ENCODE results near the gene ARID3A. TPM values are rescaled to one million over a fixed set of nuclear protein-coding genes. Genes with fewer than 3 reads are reported as not detected.

The ARID3A gene
- total and polyA plus RNA-seq, 2 of the 4 experiments (the other 2 are of a cell fraction), result 16.0 to 23.1 TPM

DNA sequence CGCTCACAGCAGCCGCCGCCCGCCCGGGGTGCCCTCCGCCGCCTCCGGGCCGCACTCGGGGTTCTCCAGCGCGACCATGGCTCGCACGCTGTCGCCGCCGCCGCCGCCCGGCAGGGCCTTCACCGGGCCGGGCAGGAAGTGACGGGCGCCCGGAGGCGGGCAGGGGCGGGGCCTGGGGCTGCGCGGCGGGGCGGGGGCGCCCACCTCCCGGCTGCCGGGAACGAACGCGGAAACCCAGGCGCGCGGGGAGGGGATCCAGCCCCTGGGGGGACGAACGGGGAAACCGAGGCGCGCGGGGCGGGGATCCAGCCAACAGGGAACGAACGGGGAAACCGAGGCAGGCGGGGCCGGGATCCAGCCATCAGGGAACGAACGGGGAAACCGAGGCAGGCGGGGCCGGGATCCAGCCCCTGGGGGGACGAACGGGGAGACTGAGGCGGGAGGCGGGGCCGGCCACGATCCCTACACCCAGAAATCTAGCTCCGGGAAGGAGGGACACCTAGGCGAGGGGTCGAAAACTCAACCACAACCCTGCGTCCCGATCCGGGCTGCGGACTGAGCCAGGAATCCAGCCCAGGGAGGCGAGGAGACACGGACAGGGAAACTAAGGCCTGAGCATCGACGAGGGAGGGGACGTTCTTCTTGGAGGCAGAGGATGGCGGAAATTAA, 12.6 kb upstream of the ARID3A start, which contains the start of gene R3HDM4 (continued):
- no peak for TF ChIP-seq FOS (IDR thresholded peaks at IDR 0.05; ENCODE audit: low read depth, low read length)
- no peak for TF ChIP-seq RAD21 (IDR thresholded peaks at IDR 0.05; ENCODE audit: low read length)

DNA sequence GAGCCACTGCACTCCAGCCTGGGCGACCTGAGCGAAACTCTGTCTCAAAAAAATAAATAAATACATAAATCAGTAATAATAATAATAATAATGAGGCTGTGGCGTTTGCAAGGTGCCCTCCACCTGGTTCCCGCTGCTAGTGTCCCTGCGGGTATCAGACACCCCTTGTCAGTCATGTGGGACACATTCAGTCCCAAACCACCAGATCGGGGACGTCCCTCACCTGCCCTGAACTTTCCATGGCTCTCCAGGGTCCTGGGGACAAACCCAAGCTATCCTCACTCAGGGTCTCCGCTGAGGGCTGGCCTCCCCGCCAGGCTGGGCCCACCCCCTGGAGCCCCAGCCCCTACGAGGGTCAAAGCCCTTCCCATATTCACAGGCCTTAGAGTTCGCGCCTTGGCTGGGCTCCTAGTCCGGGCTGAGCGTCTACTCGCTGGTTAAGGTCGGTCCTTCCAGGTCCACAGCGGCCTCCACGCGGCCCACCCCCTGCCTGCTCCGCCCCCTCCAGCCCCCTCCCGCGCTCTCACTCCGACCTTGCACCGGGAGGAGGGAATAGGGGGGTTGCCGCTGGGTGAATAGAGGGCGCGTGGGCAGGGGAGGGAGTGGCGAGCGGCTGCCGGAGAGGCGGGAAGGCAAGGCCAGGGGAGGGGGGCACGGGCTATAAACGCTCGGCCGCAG, 9.1 kb upstream of the ARID3A start:
- no peak for DNase-seq
- CTCF ChIA-PET, result interaction anchor here (1.4 kb wide), 1 partner anchor 146 kb away, joined by 4 read pairs; no protein-coding TSS in a partner anchor

More for the DNA sequence above, 9.1 kb upstream of the ARID3A start:
- no peak overlapping the region for H3K4me2 ChIP-seq (ENCODE audit: low read depth, low read length)
- no peak overlapping the region for H2BK5ac ChIP-seq (ENCODE audit: low read depth, low read length, poor library complexity, severe bottlenecking)
- H4K91ac ChIP-seq (ENCODE audit: insufficient read depth, low read depth, low read length), result no peak overlapping the region
- H3K9me3 ChIP-seq (ENCODE audit: control insufficient read depth, insufficient read depth, low read length), result no peaks in the 10 kb centered on the region
- 12% methylated on average over 9 of the region's 35 CpGs; no CpG with 5 or more reads in 1 of the 2 experiments for WGBS, 2 experiments (ENCODE audit: extremely low coverage in 2 of 2, insufficient read length in 1 of 2)
- in situ Hi-C loops (cut with MboI; ENCODE audit: low sequenced_read_pairs) (no loop called here), intact Hi-C loops (cut with micrococcal nuclease) (no loop called here), dilution Hi-C loops (cut with HindIII; ENCODE audit: low sequenced_read_pairs, unreplicated experiment) (no loop called here)
- H3K27ac ChIP-seq (ENCODE audit: insufficient read depth, low read length), result no peak overlapping the region
- no TSS peak for BruUV-seq (replicated peaks)
- no peak overlapping the region for H3K23ac ChIP-seq (ENCODE audit: low read depth, low read length)
- no peak overlapping the region for H2AK5ac ChIP-seq (ENCODE audit: low read depth, low read length)
- H3K9me1 ChIP-seq (ENCODE audit: insufficient read depth, low read length), result no peaks in the 10 kb centered on the region
- no peak overlapping the region for H2AFZ ChIP-seq (replicated peaks; ENCODE audit: low read length, poor library complexity)
- H3K36me3 ChIP-seq (ENCODE audit: control insufficient read depth, insufficient read depth, low read length), result no peaks in the 10 kb centered on the region
- H2BK120ac ChIP-seq (ENCODE audit: low read depth, low read length), result no peak overlapping the region
- no peak overlapping the region for H3K4ac ChIP-seq (ENCODE audit: low read depth, low read length)
- no peak overlapping the region for H3K18ac ChIP-seq (ENCODE audit: low read depth, low read length)
- H4K8ac ChIP-seq (ENCODE audit: low read depth in 2 of 2, low read length in 2 of 2), result no peak overlapping the region
- no peak overlapping the region for H2BK15ac ChIP-seq (ENCODE audit: low read depth, low read length)
- no peak overlapping the region for H3K9ac ChIP-seq (ENCODE audit: low read depth, low read length)
- no peak overlapping the region for H3K14ac ChIP-seq (replicated peaks; ENCODE audit: low read depth, low read length)
- TF ChIP-seq BHLHE40 (IDR thresholded peaks at IDR 0.05; ENCODE audit: low read depth, low read length), result no peak
- no peak for TF ChIP-seq RAD21 (IDR thresholded peaks at IDR 0.05; ENCODE audit: low read length)
- no peak for TF ChIP-seq RFX5 (IDR thresholded peaks at IDR 0.05; ENCODE audit: low read depth, low read length)
- TF ChIP-seq, protein P1, sequence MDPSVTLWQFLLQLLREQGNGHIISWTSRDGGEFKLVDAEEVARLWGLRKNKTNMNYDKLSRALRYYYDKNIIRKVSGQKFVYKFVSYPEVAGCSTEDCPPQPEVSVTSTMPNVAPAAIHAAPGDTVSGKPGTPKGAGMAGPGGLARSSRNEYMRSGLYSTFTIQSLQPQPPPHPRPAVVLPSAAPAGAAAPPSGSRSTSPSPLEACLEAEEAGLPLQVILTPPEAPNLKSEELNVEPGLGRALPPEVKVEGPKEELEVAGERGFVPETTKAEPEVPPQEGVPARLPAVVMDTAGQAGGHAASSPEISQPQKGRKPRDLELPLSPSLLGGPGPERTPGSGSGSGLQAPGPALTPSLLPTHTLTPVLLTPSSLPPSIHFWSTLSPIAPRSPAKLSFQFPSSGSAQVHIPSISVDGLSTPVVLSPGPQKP (IDR thresholded peaks at IDR 0.05; ENCODE audit: borderline replicate concordance, low read depth, low read length), result no peak
- no peak for TF ChIP-seq CHD1 (IDR thresholded peaks at IDR 0.05; ENCODE audit: low read depth, low read length)
- TF ChIP-seq CEBPB (IDR thresholded peaks at IDR 0.05; ENCODE audit: low read depth, low read length), result no peak
- TF ChIP-seq, protein P2, sequence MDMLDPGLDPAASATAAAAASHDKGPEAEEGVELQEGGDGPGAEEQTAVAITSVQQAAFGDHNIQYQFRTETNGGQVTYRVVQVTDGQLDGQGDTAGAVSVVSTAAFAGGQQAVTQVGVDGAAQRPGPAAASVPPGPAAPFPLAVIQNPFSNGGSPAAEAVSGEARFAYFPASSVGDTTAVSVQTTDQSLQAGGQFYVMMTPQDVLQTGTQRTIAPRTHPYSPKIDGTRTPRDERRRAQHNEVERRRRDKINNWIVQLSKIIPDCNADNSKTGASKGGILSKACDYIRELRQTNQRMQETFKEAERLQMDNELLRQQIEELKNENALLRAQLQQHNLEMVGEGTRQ (IDR thresholded peaks at IDR 0.05; ENCODE audit: low read depth, low read length), result no peak
- TF ChIP-seq RCOR1 (IDR thresholded peaks at IDR 0.05; ENCODE audit: insufficient replicate concordance, low read length), result no peak
- no peak for TF ChIP-seq MXI1 (IDR thresholded peaks at IDR 0.05; ENCODE audit: borderline replicate concordance, low read depth, low read length)
- TF ChIP-seq FOS (IDR thresholded peaks at IDR 0.05; ENCODE audit: low read depth, low read length), result no peak
- no peak for TF ChIP-seq MAFK (IDR thresholded peaks at IDR 0.05; ENCODE audit: low read depth, low read length)
- TF ChIP-seq SMC3 (IDR thresholded peaks at IDR 0.05; ENCODE audit: low read depth, low read length), result no peak
- H3K79me1 ChIP-seq (ENCODE audit: low read depth in 1 of 2, low read length in 2 of 2), result peaks cover 0 to 7% of the 10 kb centered on the region in 2 experiments; a peak in 1 of 4 replicates
- POLR2A ChIA-PET (ENCODE audit: unreplicated experiment), result no interaction called here
- no peak overlapping the region for H3K4me3 ChIP-seq (ENCODE audit: insufficient read depth, low read depth, low read length)
- no peak overlapping the region for H2BK20ac ChIP-seq (ENCODE audit: low read depth, low read length)
- H3K4me1 ChIP-seq (ENCODE audit: control insufficient read depth, insufficient read depth, low read length), result peaks cover 8% of the 10 kb centered on the region
- H4K20me1 ChIP-seq (ENCODE audit: insufficient read depth, low read length), result no peaks in the 10 kb centered on the region
- no peak for ATAC-seq (ENCODE audit: low read depth)
- H3K56ac ChIP-seq (ENCODE audit: extremely low read depth, insufficient read depth, low read length), result no peak overlapping the region
- H2AK9ac ChIP-seq (replicated peaks; ENCODE audit: low read depth, low read length, poor library complexity), result peak overlapping the region; percentile 37
- H3K27me3 ChIP-seq (ENCODE audit: control insufficient read depth, insufficient read depth, low read length), result peaks cover 38% of the 10 kb centered on the region
- H4K5ac ChIP-seq (ENCODE audit: low read depth, low read length), result no peak overlapping the region

Data from IMR-90 (cell line).